ENCODE results near the gene CAMTA1. TPM values are rescaled to one million over a fixed set of nuclear protein-coding genes. Genes with fewer than 3 reads are reported as not detected.

The CAMTA1 gene
- total RNA-seq, 2 donors from 2014 or later: 105 to 113 TPM

GRCh38 chr1:7587773-7588456 lies 802.7 kb downstream of the CAMTA1 start:
- Histone ChIP-seq H3K27ac (no peak overlapping the region), H3K9me3 (no peaks in the 10 kb centered on the region), H3K4me1 (ENCODE audit: control insufficient read depth in 1 of 2, low read depth in 2 of 2) (peaks cover 0 to 8% of the 10 kb centered on the region in 2 donors), H3K27me3 (replicated peaks; ENCODE audit: insufficient read depth) (no peaks in the 10 kb centered on the region), H3K4me3 (no peak overlapping the region), H3K36me3 (no peaks in the 10 kb centered on the region)
- DNase-seq (ENCODE audit: low spot score) (no peak), ATAC-seq (ENCODE audit: insufficient number of reproducible peaks, low FRiP score, low read depth) (no peak)
- TF ChIP-seq, protein P1, sequence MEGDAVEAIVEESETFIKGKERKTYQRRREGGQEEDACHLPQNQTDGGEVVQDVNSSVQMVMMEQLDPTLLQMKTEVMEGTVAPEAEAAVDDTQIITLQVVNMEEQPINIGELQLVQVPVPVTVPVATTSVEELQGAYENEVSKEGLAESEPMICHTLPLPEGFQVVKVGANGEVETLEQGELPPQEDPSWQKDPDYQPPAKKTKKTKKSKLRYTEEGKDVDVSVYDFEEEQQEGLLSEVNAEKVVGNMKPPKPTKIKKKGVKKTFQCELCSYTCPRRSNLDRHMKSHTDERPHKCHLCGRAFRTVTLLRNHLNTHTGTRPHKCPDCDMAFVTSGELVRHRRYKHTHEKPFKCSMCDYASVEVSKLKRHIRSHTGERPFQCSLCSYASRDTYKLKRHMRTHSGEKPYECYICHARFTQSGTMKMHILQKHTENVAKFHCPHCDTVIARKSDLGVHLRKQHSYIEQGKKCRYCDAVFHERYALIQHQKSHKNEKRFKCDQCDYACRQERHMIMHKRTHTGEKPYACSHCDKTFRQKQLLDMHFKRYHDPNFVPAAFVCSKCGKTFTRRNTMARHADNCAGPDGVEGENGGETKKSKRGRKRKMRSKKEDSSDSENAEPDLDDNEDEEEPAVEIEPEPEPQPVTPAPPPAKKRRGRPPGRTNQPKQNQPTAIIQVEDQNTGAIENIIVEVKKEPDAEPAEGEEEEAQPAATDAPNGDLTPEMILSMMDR (IDR thresholded peaks at IDR 0.05): no peak

- ATAC-seq (ENCODE audit: insufficient number of reproducible peaks, low FRiP score, low read depth): no peak
- Histone ChIP-seq H3K4me1 (ENCODE audit: control insufficient read depth in 1 of 2, low read depth in 2 of 2) (peaks cover 0 to 8% of the 10 kb centered on the region in 2 donors), H3K27me3 (replicated peaks; ENCODE audit: insufficient read depth) (no peaks in the 10 kb centered on the region), H3K9me3 (no peaks in the 10 kb centered on the region), H3K36me3 (no peaks in the 10 kb centered on the region), H3K4me3 (no peak overlapping the region), H3K27ac (no peak overlapping the region)
- DNase-seq (ENCODE audit: low spot score): no peak
- TF ChIP-seq, protein P1 (IDR thresholded peaks at IDR 0.05): no peak
These were observed 803.2 kb downstream of the CAMTA1 start for GRCh38 chr1:7588457-7588827.

DNA sequence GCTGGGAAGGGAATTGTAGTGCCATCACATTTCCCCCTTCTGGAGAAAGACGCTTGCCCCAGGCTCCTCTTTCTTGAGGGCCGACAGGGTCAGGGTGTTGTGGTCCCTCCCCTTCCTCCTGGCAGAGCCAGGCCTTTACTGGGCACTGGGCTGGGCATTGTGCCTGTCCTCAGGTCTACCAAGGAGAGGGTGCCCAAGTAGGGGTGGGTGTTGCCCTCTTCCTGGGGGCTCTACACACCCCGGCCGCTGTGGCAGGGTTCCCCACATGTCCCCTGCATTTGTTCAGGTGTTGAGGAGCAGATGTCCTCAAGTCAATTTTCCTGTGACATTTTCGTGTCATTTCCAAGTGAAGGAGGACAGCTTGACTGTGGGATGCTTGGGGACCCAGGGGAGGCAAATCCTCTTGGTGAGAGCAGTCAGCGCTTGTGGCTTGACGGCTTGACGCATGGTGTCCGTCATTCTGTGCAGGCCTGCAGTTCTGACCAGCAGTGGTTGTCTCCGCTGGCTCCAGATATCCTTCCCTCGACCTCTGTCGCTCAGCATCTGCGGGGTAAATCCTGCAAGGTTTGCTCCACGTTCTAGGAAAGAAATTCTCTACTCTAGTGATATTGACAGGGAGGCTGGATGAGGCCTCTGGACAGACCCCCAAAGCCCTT lies 804.0 kb downstream of the CAMTA1 start:
- DNase-seq (ENCODE audit: low spot score): no peak
- TF ChIP-seq, protein P1 (IDR thresholded peaks at IDR 0.05): no peak
- H3K4me3 ChIP-seq: no peak overlapping the region
- no peak overlapping the region for H3K27ac ChIP-seq
- no peak for ATAC-seq (ENCODE audit: insufficient number of reproducible peaks, low FRiP score, low read depth)
- no peaks in the 10 kb centered on the region for H3K27me3 ChIP-seq (replicated peaks; ENCODE audit: insufficient read depth)
- peaks cover 0 to 8% of the 10 kb centered on the region in 2 donors for H3K4me1 ChIP-seq (ENCODE audit: control insufficient read depth in 1 of 2, low read depth in 2 of 2)
- H3K36me3 ChIP-seq: no peaks in the 10 kb centered on the region
- no peaks in the 10 kb centered on the region for H3K9me3 ChIP-seq

- Histone ChIP-seq H3K4me3 (no peak overlapping the region), H3K4me1 (ENCODE audit: control insufficient read depth in 1 of 2, low read depth in 2 of 2) (peaks cover 0 to 8% of the 10 kb centered on the region in 2 donors), H3K27me3 (replicated peaks; ENCODE audit: insufficient read depth) (no peaks in the 10 kb centered on the region), H3K27ac (no peak overlapping the region), H3K9me3 (no peaks in the 10 kb centered on the region), H3K36me3 (no peaks in the 10 kb centered on the region)
- ATAC-seq (ENCODE audit: insufficient number of reproducible peaks, low FRiP score, low read depth): no peak
- no peak for DNase-seq (ENCODE audit: low spot score)
- TF ChIP-seq, protein P1 (IDR thresholded peaks at IDR 0.05): no peak
These were observed 804.6 kb downstream of the CAMTA1 start for GRCh38 chr1:7589774-7590425.

DNA sequence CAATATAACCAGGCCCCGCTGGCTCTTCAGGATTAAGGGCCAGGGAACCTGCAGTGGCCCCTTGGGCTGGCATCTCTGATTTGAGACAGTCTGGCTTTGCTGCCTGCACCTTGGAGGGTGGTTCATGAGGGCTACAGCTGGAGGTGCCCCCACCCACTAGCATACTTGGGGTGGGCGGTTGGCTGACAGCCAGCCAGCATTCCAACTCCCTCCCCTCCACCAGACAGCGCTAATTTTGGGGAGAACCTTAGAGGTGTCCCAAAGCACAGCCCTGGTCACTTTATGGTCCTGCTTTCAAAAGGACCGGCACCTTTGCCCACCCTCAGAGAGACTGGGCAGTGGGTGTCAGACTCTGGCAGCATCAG lies 805.2 kb downstream of the CAMTA1 start:
- H3K27me3 ChIP-seq (replicated peaks; ENCODE audit: insufficient read depth): no peaks in the 10 kb centered on the region
- ATAC-seq (ENCODE audit: insufficient number of reproducible peaks, low FRiP score, low read depth): no peak
- TF ChIP-seq, protein P1 (IDR thresholded peaks at IDR 0.05): no peak
- no peaks in the 10 kb centered on the region for H3K9me3 ChIP-seq
- H3K27ac ChIP-seq: no peak overlapping the region
- H3K4me3 ChIP-seq: no peak overlapping the region
- H3K4me1 ChIP-seq (ENCODE audit: control insufficient read depth in 1 of 2, low read depth in 2 of 2): peaks cover 0 to 8% of the 10 kb centered on the region in 2 donors
- no peak for DNase-seq (ENCODE audit: low spot score)
- no peaks in the 10 kb centered on the region for H3K36me3 ChIP-seq
